Activated CD8-positive, alpha-beta T cell treated with anti-CD3 and anti-CD28 coated beads, Interleukin-2, amount 10 ng/mL, durations not matched to agents 7 days and 5 days (primary cell): Measurements from ENCODE around the gene UBE2M. TPM values are rescaled to one million over a fixed set of nuclear protein-coding genes. Genes with fewer than 3 reads are reported as not detected.
"Not testable (repeated sequence)": the region's sequence is repeated elsewhere in the genome, so short reads cannot be mapped to it uniquely, and the experiment has no call there.

Source experiments
- ATAC-seq: fragments of 150-1000 bp; cut with Tn5 transposase; one replicate; pipeline ENCODE4 v1.10.0; 2021; ENCODE audit warnings: moderate library complexity
- CTCF ChIA-PET: fragments of 350-600 bp; sonication (Branson Sonifier 250); formaldehyde crosslinking; loops from one replicate; lab custom pipeline; 2021; ENCODE audit warnings: antibody characterized with exemption; lab: Charles Lee
- POLR2A ChIA-PET: fragments of 350-600 bp; sonication (Branson Sonifier 250); formaldehyde crosslinking; loops from one replicate; lab custom pipeline; 2021; ENCODE audit warnings: antibody characterized with exemption; lab: Charles Lee
- DNase-seq: peaks from one replicate; pipeline ENCODE4 v3.0.0-alpha.2; 2020
- H3K27ac Mint-ChIP-seq: one replicate; pipeline ENCODE4 v1.8.0; 2021; ENCODE audit warnings: mild to moderate bottlenecking, mixed read lengths
- H3K27me3 Mint-ChIP-seq: one replicate; pipeline ENCODE4 v1.8.0; 2021; ENCODE audit warnings: low read depth, mixed read lengths
- H3K36me3 Mint-ChIP-seq: one replicate; pipeline ENCODE4 v1.8.0; 2021; ENCODE audit warnings: low read depth, mixed read lengths
- H3K4me1 Mint-ChIP-seq: one replicate; pipeline ENCODE4 v1.8.0; 2021; ENCODE audit warnings: low read depth, mixed read lengths
- H3K4me3 Mint-ChIP-seq: one replicate; pipeline ENCODE4 v1.8.0; 2021; ENCODE audit warnings: mild to moderate bottlenecking, mixed read lengths
- H3K9me3 Mint-ChIP-seq: one replicate; pipeline ENCODE4 v1.8.0; 2022; ENCODE audit warnings: mixed read lengths; ENCODE audit not compliant: insufficient read depth
- total RNA-seq, 2 experiments: library from RNA; stranded (reverse); gene quantifications; one replicate each; pipeline ENCODE4 v1.2.3, GENCODE V29; 2021

Gene UBE2M
- total RNA-seq, result 10 to 100 TPM; 80.7 to 94.1 TPM

- POLR2A ChIA-PET, result interaction anchor here (0.9 to 1.5 kb wide), 4 partner anchors 11 to 44 kb away, joined by 3 to 5 read pairs (median 4); no protein-coding TSS in a partner anchor
- Mint-ChIP-seq H3K27me3 (no peaks in the 10 kb centered on the region), H3K36me3 (peaks cover 59% of the 10 kb centered on the region), H3K4me1 (peaks cover 67% of the 10 kb centered on the region), H3K4me3 (peak within 1 kb of the TSS; percentile 96), H3K27ac (peak within 1 kb of the TSS; percentile 99), H3K9me3 (no peaks in the 10 kb centered on the region)
- DNase-seq (peak; percentile 75), ATAC-seq (peak; percentile 2)
- CTCF ChIA-PET, result interaction anchor here (1.3 to 5.3 kb wide), 3 partner anchors 13 to 38 kb away, joined by 4 to 27 read pairs (median 7); partner anchors contain the start of gene ZBTB45
Observed at GRCh38 chr19:58558066-58558622, at the start of gene UBE2M. UBE2M (minus strand) TSS chr19:58558611; CDS start chr19:58558381, 230 bp downstream.

- H3K4me1 Mint-ChIP-seq, H3K27ac Mint-ChIP-seq, ATAC-seq, H3K4me3 Mint-ChIP-seq, H3K9me3 Mint-ChIP-seq, H3K36me3 Mint-ChIP-seq, POLR2A ChIA-PET, H3K27me3 Mint-ChIP-seq, CTCF ChIA-PET, DNase-seq: not testable (repeated sequence)
Observed at GRCh38 chr19:58607213-58607612, 48.8 kb upstream of the UBE2M start.

- H3K27ac Mint-ChIP-seq, POLR2A ChIA-PET, H3K4me1 Mint-ChIP-seq, H3K9me3 Mint-ChIP-seq, CTCF ChIA-PET, H3K36me3 Mint-ChIP-seq, H3K4me3 Mint-ChIP-seq, H3K27me3 Mint-ChIP-seq, ATAC-seq, DNase-seq: not testable (repeated sequence)
Observed at GRCh38 chr19:58606251-58606896, 48.0 kb upstream of the UBE2M start.

DNA sequence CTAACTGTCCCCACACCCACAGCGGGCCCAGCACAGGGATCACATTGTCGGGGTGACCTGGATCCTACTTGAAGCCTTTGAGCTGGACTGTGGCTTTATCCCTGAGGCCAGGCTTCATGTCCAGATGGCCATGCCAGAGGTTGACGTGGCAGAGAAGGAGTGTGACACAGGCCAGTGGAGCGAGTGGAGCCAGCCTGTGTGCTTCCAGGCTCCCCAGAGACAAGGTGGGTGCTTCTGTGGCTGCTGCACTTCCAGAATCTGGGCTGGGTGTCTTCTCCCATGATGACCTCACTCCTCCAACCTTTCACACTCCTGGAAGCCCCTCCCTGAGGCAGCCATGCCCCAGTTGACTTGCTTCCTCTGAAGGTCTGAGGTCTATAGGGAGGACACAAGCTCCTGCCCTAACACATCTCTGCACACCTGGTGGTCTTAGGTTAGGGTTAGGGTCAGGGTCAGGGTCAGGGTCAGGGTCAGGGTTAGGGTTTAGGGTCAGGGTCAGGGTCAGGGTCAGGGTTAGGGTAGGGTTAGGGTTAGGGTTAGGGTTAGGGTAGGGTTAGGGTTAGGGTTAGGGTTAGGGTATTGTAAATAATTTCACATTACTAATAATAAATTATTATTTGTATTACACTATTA is 27.8 kb upstream of the UBE2M start:
- peaks cover 3% of the 10 kb centered on the region for H3K4me1 Mint-ChIP-seq
- CTCF ChIA-PET, result no interaction called here

GRCh38 chr19:58585442-58586132 is 27.2 kb upstream of the UBE2M start:
- DNase-seq (no peak), ATAC-seq (no peak)
- no peaks in the 10 kb centered on the region for H3K9me3 Mint-ChIP-seq
- CTCF ChIA-PET, result interaction anchor here (1.0 kb wide), 1 partner anchor 65 kb away, joined by 5 read pairs; the partner anchor contains the start of gene ZBTB45
- no peak overlapping the region for H3K4me3 Mint-ChIP-seq
- peaks cover 9% of the 10 kb centered on the region for H3K4me1 Mint-ChIP-seq
- H3K27me3 Mint-ChIP-seq, result no peaks in the 10 kb centered on the region
- peaks cover 15% of the 10 kb centered on the region for H3K36me3 Mint-ChIP-seq
- POLR2A ChIA-PET, result no interaction called here
- H3K27ac Mint-ChIP-seq, result no peak overlapping the region

More for the DNA sequence above, 27.8 kb upstream of the UBE2M start:
- ATAC-seq (peak; percentile 32), DNase-seq (no peak)
- no peaks in the 10 kb centered on the region for H3K27me3 Mint-ChIP-seq
- no peak overlapping the region for H3K4me3 Mint-ChIP-seq
- peaks cover 13% of the 10 kb centered on the region for H3K36me3 Mint-ChIP-seq
- POLR2A ChIA-PET, result no interaction called here
- H3K9me3 Mint-ChIP-seq, result no peaks in the 10 kb centered on the region
- H3K27ac Mint-ChIP-seq, result no peak overlapping the region

DNA sequence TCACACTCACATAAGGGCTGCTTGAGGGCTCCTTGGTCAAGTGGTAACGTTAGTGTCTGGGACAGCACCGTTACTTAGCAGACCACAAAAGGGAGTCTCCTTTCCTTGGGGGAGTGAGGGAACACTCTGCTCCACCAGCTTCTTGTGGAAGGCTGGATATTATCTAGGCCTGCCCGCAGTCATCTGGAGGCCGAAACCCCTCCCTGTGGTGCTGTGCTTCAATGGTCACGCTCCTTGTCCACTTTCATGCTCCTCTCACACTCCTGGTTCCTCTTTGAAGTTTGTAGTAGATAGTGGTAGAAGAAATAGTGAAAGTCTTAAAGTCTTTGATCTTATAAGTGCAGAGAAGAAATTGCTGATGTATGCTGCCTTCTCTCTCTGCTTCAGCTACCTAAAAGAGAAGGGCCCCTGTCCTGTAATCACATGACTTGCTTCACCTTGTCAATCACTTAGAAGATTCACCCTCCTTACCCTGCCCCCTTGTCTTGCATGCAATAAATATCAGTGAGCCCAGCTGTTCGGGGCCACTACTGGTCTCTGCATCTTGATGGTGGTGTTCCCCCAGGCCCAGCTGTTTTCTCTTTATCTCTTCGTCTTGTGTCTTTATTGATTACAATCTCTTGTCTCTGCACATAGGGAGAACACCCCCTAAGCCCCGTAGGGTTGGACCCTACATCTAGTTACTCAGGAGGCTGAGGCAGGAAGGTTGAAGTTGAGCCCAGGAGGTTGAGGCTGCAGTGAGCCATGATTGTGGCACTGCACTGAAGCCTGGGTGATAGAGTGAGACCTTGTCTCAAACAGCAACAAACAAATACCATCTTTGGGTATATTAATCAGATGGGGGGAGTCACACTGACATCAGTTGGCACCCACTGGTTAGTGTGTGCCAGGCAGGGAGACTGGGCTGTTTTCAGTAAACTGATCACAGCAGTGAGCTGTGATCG is 26.4 kb upstream of the UBE2M start:
- ATAC-seq (no peak), DNase-seq (no peak)
- Mint-ChIP-seq H3K4me3 (no peak overlapping the region), H3K27ac (no peak overlapping the region), H3K9me3 (no peaks in the 10 kb centered on the region), H3K27me3 (no peaks in the 10 kb centered on the region), H3K36me3 (peaks cover 15% of the 10 kb centered on the region), H3K4me1 (peaks cover 9% of the 10 kb centered on the region)
- CTCF ChIA-PET, result interaction anchor here (1.0 kb wide), 1 partner anchor 65 kb away, joined by 5 read pairs; the partner anchor contains the start of gene ZBTB45
- POLR2A ChIA-PET, result no interaction called here

GRCh38 chr19:58582985-58583384 is 24.6 kb upstream of the UBE2M start:
- H3K4me1 Mint-ChIP-seq, result peaks cover 17% of the 10 kb centered on the region
- no peaks in the 10 kb centered on the region for H3K27me3 Mint-ChIP-seq
- ChIA-PET POLR2A (interaction anchor here (1.1 kb wide), 1 partner anchor 102 kb away, joined by 3 read pairs; no protein-coding TSS in a partner anchor), CTCF (interaction anchor here (1.1 kb wide), 1 partner anchor 62 kb away, joined by 4 read pairs; no protein-coding TSS in a partner anchor)
- ATAC-seq, result no peak
- DNase-seq, result no peak
- H3K9me3 Mint-ChIP-seq, result no peaks in the 10 kb centered on the region
- H3K27ac Mint-ChIP-seq, result no peak overlapping the region
- H3K36me3 Mint-ChIP-seq, result peaks cover 15% of the 10 kb centered on the region
- no peak overlapping the region for H3K4me3 Mint-ChIP-seq

DNA sequence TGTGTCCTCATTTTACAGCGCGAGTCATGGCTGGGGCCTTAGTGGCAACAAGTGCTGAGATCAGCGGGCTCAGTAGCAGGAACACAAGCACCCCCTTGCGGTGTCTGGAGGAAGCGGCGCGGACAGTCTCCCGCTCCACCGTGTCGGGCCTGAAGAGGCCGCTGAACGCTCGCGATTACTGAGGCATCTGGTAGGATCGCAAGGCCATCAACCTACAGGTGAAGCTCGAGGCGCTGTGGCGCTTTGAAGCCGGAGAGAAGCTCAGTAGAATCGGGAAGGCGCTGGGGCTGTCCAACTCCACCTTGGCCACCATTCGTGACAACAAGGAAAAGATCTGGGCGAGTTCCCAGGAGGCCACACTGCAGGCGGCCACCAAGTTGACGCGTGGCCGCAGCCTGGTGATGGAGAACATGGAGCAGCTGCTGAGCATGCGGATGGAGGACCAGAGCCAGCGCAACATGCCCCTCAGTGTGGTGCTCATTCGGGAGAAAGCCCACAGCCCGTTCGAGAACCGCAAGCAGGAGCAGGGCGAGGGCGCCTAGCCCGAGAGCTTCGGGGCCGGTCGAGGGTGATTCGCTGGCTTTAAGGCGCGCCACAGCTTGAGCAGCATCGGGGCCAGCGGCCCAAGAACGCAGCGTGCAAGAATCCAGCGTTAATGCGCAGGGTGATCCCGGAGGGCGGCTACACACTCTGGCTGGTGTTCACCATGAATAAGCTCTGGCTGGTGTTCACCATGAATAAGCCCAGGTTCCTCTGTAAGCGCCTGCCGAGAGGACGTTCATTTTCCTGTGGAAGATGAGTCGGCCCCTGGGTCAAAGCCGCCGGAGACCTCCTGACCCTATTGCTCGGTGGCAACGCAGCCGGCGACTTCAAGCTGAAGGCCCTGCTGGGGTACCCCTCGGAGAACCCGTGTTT is 23.1 kb upstream of the UBE2M start:
- POLR2A ChIA-PET, result interaction anchor here (1.1 to 1.8 kb wide), 2 partner anchors 19 to 62 kb away, joined by 5 to 17 read pairs; partner anchors contain the start of gene ZBTB45
- peak; percentile 94 for ATAC-seq
- no peaks in the 10 kb centered on the region for H3K9me3 Mint-ChIP-seq

GRCh38 chr19:58579473-58580142 is 21.2 kb upstream of the UBE2M start:
- Mint-ChIP-seq H3K4me1 (peaks cover 26% of the 10 kb centered on the region), H3K36me3 (peaks cover 15% of the 10 kb centered on the region), H3K27ac (no peak overlapping the region), H3K9me3 (no peaks in the 10 kb centered on the region), H3K4me3 (no peak overlapping the region), H3K27me3 (no peaks in the 10 kb centered on the region)
- ChIA-PET POLR2A (interaction anchor here (1.8 kb wide), 1 partner anchor 60 kb away, joined by 17 read pairs; the partner anchor contains the start of gene ZBTB45), CTCF (interaction anchor here (1.4 to 4.8 kb wide), 5 partner anchors 14 to 361 kb away, joined by 5 to 94 read pairs (median 11); partner anchors contain the start of genes TRIM28 and ZBTB45)
- ATAC-seq (no peak), DNase-seq (no peak)

More for the DNA sequence above, 23.1 kb upstream of the UBE2M start:
- CTCF ChIA-PET, result interaction anchor here (0.6 to 4.8 kb wide), 13 partner anchors 9 to 194 kb away, joined by 3 to 94 read pairs (median 7); partner anchors contain the start of genes CHMP2A, RPS5, TRIM28 and UBE2M
- Mint-ChIP-seq H3K36me3 (peaks cover 15% of the 10 kb centered on the region), H3K4me3 (no peak overlapping the region), H3K27ac (peak overlapping the region; percentile 79), H3K27me3 (no peaks in the 10 kb centered on the region), H3K4me1 (peaks cover 21% of the 10 kb centered on the region)
- DNase-seq, result peak; percentile 95
